ENCODE results near the gene LDB2.

The LDB2 gene

DNA sequence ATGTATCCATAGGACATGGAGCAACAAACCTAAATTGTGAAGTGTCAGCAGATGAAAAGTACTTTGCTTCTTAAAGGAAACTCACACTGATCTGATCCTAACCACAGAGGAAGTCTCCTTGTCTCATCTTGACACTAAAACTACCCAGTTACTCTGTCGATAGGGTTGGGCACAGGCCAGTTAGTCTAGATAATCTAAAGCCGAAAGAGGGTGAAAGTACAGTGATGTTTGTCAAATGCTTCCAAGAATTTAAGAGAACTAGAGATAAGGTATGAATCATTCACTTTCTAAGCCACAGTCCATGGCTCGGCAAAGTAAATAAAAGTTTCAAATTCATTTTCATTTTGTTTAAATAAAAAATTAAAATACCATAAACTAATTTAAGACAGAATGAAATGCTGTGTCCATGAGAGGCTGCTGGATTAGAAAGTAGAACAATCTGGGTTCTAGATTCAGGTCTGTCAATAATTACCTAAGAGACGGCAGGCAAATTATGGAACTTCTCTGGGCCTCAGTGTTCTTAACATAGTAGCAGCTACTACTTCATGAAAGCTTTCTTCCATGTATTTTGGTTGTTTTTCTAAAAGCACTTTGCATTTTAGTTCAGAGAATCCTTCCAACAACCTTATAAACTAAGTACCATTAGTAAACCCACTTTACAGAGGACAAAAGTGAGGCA, 176.7 kb downstream of the LDB2 start:
- no peak for DNase-seq (ENCODE audit: low spot score)

DNA sequence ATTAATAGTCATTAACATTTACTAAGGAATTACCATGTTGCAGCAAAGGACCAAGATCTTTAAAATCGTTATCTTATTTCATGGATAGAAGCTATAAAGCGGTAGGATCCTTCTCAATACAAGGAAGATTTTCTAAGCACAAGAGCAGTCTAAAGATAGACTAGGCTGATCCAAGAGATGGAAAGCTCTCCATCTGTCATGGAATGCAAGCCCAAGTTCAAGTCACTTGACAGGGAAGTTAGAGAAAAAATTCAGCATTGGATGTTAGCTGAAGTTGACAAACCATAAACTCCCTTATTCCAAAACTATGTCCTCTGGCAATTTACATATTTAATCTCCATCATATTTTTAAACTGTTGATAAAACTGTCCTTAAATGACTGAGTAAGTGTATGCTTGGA, 177.7 kb downstream of the LDB2 start:
- DNase-seq (ENCODE audit: low spot score): no peak

DNA sequence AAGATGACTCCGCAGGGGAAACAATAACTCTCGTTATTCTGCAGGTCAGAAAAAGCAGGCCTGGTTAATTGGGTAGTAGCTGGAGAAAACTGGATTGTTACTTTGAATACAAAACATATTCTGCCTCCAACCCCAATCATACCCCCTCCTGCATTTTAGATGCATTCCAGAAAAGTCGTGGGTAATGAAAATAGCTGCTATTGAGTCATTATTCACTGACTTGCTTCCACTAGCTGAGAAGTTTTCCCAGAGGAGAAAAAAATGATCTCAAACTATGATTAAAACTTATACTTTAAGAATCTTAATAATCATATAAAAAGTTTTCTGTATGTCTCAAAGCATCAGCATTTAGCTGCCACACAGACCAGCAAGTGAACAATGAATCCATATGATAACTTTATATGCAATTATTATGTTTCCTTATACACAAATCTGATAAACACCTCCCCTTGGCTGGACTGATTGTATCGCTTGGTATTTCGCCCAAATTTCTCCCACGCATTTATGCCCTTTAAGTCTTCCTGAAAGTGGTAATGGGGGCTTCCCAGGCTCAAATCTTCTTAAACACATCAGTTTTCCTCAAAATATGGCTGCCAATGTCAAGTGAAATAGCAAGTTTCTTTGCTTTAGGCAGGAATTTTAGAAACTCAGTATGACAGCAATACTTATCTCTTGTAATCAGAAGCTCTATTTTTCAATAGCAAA, 181.0 kb downstream of the LDB2 start:
- DNase-seq (ENCODE audit: low spot score): no peak

DNA sequence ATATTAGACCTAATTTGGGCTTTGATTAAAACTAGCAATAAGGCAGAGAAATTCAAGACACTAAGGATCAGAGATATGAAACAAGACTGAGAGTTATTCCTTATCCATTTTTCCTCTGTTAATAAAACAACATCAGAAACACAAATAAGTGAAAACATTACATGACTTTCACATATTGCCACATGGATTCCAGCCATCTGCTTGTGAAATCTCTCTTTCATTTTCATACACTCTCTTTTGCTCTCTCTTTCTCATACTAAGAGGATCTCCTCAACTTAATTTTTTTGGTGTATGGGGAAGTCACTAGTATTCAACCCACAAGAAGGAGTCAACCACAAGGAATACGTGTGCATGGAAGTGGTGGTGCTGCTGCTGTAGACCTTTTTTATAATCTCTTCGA, 183.0 kb downstream of the LDB2 start:
- DNase-seq (ENCODE audit: low spot score): no peak

DNA sequence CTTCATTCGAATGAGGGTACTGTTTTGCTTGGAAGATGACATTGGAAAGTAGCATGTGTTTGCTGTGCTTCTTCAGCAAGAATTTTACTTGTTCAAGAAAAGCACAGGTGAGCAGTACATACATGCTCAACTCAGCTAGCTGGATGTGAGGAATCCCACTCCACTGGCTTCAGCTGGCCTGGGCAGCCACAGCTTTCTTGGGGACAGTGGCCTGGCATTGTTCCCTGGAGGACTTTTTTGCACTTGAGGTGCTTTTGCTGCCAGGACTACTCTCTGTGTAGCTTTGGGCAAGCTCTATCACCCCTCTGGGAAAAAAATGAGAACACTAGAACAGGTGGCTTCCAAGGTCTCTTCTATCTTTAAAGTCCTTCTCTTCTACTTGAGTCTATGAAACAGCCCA, 184.3 kb downstream of the LDB2 start:
- no peak for DNase-seq (ENCODE audit: low spot score)

DNA sequence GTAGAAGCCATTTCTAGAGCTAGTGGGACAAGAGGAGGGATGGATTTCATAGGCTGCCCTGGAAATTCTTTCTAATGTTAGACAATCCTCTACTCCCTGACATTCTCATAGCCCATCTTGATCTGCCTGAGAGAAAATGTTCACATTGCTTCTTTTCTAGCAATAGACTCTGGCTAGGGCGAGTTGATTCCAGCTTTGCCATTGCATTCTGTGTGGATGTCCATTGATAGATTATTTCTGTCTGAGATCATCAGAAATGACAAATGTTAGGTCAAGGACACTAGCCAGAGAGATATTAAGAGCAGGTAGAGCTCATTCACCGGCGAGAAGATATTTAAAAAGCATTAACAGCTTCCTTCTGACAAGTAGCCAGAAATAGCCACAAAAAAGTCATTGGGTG, 184.7 kb downstream of the LDB2 start:
- DNase-seq (ENCODE audit: low spot score): no peak

DNA sequence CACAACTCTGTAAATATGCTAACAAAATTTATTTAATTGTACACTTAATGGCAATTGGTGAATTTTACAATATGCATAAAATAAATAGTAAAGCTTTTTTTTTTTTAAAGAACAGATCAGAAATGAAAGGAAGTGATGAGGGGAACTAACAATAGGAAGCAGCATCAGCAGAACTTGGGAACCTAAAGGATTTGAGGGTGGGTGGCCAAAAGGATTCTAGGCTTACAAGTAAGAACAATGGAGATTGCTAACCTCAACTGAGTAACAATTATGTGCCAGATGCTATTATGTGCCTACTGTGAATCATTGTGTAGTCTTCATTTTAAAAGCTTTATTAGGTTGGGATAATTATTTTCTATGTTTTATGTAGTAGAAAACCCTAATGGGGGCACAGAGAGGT, 185.2 kb downstream of the LDB2 start:
- no peak for DNase-seq (ENCODE audit: low spot score)

DNA sequence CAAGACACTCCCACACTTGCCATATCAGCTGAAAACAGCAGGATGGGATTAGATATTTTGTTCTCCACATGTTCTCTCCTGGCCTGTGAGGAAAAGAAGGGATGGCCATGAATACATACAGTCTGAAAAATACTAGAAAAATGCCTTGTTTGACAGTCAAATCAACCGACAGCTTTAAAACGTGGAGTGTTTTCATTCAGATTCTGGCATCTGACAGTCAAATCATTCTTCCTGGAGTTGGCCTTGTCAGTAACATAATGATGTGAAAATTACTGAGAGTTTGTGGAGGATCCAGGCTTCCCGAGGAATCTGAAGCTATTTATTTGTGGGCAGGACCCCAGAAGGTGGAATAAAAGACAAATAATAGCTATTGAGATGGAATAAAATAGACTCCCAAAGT, 188.2 kb downstream of the LDB2 start:
- DNase-seq (ENCODE audit: low spot score): no peak

DNA sequence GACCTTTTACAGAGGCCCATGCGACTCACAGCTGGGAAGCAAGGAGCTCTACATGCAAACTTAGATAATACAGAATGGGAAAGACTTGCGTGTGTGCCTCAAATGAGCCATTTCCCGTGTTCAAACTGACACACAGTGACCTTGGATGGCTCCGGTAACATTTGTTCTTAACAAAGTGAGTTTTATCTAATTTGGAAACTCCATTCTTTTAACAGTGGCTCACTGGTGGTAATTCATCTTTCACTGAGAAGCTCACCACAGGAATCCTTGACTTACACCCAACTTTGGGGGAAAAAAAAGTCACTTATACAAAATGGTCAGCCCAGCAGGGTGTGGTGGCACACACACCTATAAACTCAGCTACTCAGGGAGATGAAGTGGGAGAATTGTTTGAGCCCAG, 190.6 kb downstream of the LDB2 start:
- DNase-seq (ENCODE audit: low spot score): no peak

DNA sequence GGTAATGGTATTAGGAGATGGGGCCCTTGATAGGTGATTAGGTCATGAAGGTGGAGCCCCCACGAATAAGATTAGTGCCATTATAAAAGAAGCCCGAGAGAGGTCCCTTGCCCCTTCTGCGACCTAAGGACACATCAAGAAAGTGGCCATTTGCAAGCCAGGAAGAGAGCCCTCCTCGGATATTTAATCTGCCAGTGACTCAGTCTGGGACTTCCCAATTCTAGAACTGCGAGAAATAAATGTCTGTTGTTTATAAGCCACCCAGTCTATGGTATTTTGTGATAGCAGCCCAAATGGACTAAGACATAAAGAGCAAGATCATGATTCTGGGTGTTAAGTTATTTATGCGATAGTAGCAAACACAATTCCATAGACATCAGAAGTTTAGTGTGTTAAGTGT, 192.2 kb downstream of the LDB2 start:
- no peak for DNase-seq (ENCODE audit: low spot score)

DNA sequence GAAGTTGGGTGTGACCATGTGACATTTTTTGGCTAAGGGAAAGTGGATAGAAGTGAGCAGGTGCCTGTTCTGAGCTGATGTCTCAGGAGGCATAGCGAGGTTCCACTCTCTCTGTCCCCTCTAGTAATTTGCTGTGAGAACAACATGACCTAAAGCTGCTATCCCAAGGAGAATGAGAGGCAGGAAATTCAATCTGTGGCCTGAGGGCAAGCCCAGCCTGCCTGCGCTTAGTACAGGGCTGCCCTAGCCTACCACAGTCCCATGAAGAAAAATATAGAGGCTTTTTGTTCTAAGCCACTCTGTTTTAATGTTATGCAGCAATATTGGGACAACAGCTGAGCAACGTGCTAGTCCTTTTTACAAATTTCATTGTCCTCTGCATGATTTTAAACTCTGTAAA, 193.1 kb downstream of the LDB2 start:
- DNase-seq (ENCODE audit: low spot score): no peak

DNA sequence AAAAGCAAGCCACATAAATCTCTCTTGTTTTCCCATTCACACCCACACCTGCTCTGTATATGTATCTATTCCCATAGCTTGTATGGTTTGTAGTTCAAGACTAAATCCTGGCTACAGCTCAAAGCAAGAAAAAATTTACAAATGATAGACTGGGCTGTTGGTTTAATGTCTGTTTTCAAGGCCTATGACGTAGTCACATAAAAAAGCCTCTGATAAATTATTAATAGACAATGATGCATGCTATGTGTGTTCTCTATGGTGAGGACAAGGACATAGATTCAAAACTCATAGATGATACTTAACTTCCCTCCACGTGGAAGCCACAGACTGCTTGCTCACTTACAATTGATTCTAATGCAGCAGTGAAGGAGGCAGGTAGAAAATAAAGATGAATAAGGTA, 194.0 kb downstream of the LDB2 start:
- peak; percentile 29 for DNase-seq (ENCODE audit: low spot score)

DNA sequence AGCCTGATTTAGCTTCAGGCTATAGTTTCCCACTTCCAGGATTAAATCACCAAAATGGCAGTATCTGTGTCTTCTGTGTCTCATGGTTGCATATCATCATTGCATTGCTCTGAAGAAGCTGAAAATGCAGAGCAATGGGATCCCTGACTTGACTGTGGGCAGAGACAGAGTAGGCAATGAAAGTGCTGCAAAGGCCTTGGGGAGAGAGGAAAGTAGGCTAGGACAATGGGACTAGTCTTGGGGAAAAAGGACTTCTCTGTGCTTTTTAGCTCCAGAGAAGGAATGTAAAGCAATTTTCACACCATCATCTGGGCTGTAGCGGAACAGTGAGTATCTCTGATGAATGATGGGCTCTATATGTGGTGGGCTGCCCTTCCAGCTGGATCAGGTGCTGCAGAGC, 202.5 kb downstream of the LDB2 start:
- no peak for DNase-seq (ENCODE audit: low spot score)

DNA sequence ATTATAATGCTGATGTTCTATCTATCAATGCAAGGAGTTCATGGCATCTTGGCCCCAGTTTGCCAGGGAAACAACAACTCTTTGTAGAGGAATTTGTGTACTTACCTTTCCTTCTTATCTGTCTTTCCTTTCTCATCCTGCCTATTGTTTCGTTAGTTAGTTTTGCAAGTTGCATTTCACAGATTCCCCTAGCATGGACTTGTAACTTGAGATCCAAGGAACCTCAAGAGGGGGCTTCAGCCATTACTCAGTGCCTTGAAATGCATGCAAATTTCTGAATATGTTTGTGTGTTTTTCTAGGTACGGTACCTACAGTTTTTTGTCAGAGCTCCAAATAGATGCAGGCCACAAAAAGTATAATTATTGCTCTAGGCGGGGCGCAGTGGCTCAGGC, 203.6 kb downstream of the LDB2 start:
- DNase-seq (ENCODE audit: low spot score): no peak

DNA sequence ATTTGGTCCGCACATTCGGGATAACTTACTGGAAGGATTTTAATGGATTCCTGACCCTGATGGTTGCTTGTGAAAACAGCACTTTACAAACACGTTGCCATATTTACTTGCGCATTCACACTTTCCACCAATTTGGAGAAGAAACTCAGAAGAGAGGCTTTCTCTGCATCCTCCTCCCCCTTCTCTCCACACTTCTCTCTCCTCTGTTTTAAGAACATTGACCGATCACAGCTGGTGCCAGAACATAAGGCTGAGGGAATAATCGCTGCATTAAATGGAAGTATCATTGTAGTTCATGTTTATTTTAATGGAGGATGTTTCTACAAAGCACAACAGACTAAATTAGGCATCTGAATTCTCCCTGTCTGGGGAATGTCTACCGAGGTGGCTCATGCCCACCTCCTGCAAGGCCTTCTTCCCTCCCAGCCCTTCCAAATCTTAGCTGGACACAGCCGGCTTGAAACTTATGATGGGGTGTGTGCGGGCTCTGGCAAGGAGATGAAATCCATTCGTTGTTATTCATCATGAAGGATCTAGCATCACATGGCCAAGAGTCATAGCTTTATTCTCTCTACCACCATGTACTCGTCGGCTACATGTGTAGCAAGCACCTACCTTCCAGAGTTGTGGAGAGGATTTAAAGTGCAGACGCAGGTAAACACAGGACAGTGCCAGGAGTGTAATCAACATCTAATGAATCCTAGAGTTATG, 204.1 kb downstream of the LDB2 start:
- DNase-seq (ENCODE audit: low spot score): no peak

DNA sequence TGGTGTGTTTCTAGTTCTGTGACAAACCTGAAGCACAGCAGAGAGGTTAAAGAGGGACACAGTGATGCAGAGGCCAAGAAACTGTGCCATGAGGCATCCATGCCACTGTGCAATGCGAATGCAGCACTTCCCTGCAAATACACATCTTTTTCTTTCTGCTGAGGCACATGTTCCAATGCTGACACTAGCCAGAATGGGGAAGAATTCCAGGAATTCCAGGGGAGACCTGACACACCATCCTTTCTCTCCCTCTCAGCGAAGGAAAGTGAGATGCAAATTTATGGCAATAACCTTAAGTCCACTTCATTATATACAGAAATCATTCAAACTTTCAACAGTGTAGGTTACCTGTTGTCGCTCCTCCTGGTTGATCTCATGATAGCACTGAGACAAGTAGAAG, 204.8 kb downstream of the LDB2 start:
- no peak for DNase-seq (ENCODE audit: low spot score)

DNA sequence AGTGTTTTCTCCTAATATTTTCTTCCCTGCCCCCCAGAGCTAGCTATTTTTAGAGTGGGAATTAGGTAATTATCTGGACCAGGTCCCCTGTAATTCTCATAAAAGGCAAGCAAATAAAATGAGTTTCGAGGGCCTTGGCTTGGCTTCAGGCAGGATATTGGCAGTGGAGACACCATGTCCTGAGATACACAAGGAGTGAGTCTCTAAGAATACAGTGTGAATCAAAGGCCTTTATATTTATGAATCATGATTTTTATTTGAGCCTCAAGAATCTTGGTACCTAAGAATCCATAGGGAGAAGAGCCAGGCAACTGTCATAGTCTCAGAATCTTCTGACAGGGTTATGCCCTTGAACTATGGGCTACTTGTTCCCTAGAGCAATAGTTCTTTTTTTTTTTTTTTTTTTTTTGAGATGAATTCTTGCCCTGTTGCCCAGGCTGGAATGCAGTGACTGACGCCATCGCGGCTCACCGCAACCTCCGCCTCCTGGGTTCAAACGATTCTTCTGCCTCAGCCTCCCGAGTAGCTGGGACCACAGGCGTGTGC, 205.4 kb downstream of the LDB2 start:
- DNase-seq (ENCODE audit: low spot score): no peak

DNA sequence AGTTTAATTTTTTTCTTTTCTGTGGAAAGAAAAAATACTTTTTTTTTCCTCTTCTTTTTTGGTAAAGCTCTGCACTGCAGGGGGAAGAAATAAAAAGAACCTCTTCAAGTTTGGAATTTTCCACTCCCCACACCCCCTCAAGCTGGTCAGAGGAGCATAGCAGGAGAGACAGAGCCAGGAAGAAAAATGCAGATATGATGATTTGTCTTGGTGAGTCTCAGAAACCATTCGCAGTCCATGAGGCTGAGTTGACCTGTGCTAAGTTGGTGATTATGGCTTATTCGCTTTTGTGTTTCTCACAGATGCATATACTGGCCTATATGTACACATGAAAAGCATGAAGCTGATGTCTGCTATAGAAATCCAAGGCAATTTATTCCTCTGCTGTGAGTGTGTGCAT, 205.9 kb downstream of the LDB2 start:
- no peak for DNase-seq (ENCODE audit: low spot score)

DNA sequence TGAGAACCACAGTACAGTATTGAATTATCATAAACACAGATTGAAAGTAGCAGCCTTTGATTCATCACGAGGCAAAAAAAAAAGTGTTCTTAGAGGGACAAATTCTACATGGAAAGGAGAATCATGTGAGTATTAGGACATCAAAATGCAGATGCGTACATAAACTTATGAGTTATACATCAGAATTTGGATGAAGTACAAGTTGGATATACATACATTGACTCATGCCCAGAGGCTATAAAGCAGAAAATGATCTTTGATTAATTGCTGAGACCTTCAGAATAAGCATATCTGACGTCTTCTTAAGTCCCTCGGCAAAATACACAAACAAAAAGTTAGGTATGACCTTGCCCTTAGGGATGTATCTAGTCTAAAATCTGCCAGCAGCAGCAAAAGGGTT, 206.4 kb downstream of the LDB2 start:
- DNase-seq (ENCODE audit: low spot score): no peak

DNA sequence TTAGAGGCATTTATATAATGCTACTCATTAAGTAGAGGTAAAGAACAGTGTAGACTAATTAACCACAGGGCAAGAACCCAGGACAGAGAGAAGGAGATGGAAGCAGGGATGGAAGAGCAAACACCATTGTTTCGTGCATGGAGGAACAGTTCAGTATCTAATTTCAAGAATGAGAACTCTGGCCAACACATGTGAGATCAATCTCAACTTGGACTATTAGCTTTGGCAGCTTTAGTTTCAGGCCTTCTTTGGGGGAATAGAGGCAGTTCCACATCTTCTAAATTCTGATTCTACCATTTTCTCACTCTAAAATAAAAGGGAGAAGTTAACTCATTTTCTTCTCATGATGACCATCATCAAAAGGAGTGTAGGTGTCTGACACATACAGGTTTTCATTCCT, 207.0 kb downstream of the LDB2 start:
- DNase-seq (ENCODE audit: low spot score): no peak

DNA sequence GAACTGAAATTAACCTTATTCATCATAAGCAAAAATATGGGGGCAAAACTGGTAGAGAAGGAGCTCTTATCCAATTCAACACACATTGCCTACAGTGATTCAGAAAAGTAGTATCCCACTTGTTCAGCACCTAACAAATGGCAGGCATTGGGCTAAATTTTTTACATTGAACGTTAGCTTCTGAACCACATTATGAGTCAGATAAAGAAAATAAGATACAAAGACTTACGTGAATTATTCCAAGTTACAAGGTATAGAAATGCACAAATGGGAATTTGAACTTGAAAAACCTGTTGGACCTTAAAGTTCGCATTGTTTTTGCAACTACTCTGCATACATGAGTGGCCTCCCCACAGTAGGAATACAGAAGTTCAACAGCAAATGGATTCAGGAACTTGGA, 210.6 kb downstream of the LDB2 start:
- no peak for DNase-seq (ENCODE audit: low spot score)

DNA sequence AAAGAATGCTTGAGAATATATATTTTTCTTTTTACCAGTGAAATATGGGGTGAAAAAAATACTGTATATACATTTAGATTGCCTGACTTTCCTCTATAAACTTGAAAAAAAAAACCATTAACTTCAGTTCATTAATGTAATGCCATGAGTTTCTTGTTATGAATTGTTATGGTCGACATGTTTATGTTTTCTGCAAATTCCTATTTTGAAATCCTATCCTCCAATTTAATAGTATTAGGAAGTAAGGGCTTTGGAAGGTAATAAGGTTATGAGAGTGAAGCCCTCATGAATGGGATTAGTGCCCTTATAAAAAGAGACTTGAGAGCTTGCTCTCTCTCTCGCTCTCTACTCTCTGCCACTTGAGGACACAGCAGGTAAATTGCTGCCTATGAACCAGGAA, 211.4 kb downstream of the LDB2 start:
- DNase-seq (ENCODE audit: low spot score): no peak

DNA sequence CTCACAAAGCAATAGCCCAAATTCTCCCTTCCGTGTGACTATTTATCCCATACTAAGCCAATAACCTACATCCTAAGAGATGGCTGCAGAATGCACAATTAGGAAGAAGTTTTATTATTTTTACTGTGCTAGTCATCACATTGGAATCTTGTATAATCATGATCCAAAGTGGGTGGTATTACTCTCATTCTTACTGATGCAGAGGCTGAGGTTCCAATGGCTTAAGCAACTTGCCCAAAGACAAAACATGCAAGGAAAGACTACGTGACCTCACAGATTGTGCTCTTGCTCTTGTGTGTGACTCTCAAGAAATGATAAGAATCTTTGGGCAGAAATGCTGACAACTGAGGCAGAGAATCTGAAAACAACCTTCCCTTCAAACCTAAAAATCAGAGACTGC, 212.2 kb downstream of the LDB2 start:
- DNase-seq (ENCODE audit: low spot score): peak; percentile 51
